Upper lobe of left lung (tissue), 6 donors: ENCODE data around the gene CEP128. TPM values are rescaled to one million over a fixed set of nuclear protein-coding genes. Genes with fewer than 3 reads are reported as not detected.

ENCODE experiments used
- ATAC-seq, 2 donors: fragments of 200-7000 bp; cut with Tn5 transposase; one replicate each; pipeline ENCODE4 v1.9.1; 2022; ENCODE audit warnings: mild to moderate bottlenecking in 2 of 2, moderate library complexity in 2 of 2; ENCODE audit not compliant: low FRiP score in 2 of 2
- DNase-seq, 2 donors: peaks; one replicate each; pipeline ENCODE4 v3.0.0-alpha.2; 2019 to 2020
- H3K27ac ChIP-seq, 4 donors: fragments of 200-600 bp; sonication (generic); one replicate each; pipeline ENCODE4 v1.5.1; 2016 to 2019
- H3K27me3 ChIP-seq, 4 donors: fragments of 200-600 bp; sonication (generic); one replicate each; pipeline ENCODE4 v1.5.1; 2017 to 2019
- H3K36me3 ChIP-seq, 4 donors: fragments of 200-600 bp; sonication (generic); one replicate each; pipeline ENCODE4 v1.5.1; 2016 to 2019
- H3K4me1 ChIP-seq, 4 donors: fragments of 200-600 bp; sonication (generic); one replicate each; pipeline ENCODE4 v1.5.1; 2018 to 2019
- H3K4me3 ChIP-seq, 4 donors: fragments of 200-600 bp; sonication (generic); one replicate each; pipeline ENCODE4 v1.5.1; 2017 to 2019; ENCODE audit warnings: mild to moderate bottlenecking in 2 of 4, moderate library complexity in 1 of 4
- H3K9me3 ChIP-seq, 4 donors: fragments of 200-600 bp; sonication (generic); one replicate each; pipeline ENCODE4 v1.5.1; 2018 to 2019
- CTCF ChIP-seq, 6 experiments: fragments of 450-650 bp in 4 of 6; fragments of 200-600 bp in 2 of 6; sonication (generic) in 2 of 6; IDR thresholded peaks; one replicate each; pipeline ENCODE4 v1.5.1; 2016 to 2019; ENCODE audit warnings: antibody characterized with exemption in 6 of 6
- EP300 ChIP-seq, 4 donors: sonication (generic); formaldehyde crosslinking; IDR thresholded peaks; one replicate each; pipeline ENCODE4 v1.5.1; 2017; ENCODE audit warnings: antibody characterized with exemption in 4 of 4, control low read depth in 2 of 4
- POLR2A ChIP-seq, 4 donors: fragments of 450-650 bp; IDR thresholded peaks; one replicate each; pipeline ENCODE4 v1.5.1; 2016 to 2017; ENCODE audit warnings: antibody characterized with exemption in 4 of 4, mild to moderate bottlenecking in 2 of 4
- POLR2AphosphoS5 ChIP-seq, 2 donors: sonication (generic); formaldehyde crosslinking; IDR thresholded peaks; one replicate each; pipeline ENCODE4 v1.5.1; 2017; ENCODE audit warnings: antibody characterized with exemption in 2 of 2
- WGBS, 2 donors: methylation state at CpG; one replicate each; pipeline ENCODE4 v1.1.5; 2017 to 2018; 5-methylcytosine and 5-hydroxymethylcytosine counted together
- total RNA-seq, 6 donors: library from RNA; depleted of rRNA in 4 of 6; stranded (reverse); fragments of >200 nt in 4 of 6; gene quantifications; one replicate each; pipeline versions ENCODE4 v1.1.0 to v1.2.1, GENCODE V29; 2016 to 2021
- donor health status: DM: no; HTN: no; CAD: no; lungs with moderate emphysema.
- donor health status: DM: no; HTN: yes; CAD: no; lungs with severe emphysema.

Gene CEP128
- total RNA-seq, 6 donors from 2014 or later: 5.7 to 31.7 (median 7.5) TPM

GRCh38 chr14:80587096-80587724, 354.3 kb downstream of the CEP128 start:
- DNase-seq: no peak
- H3K27ac ChIP-seq: no peak overlapping the region
- H3K4me1 ChIP-seq: no peaks in the 10 kb centered on the region
- H3K36me3 ChIP-seq: no peaks in the 10 kb centered on the region
- no peak overlapping the region for H3K4me3 ChIP-seq
- 65 to 78% methylated on average over 3 of the region's 3 CpGs for WGBS, 2 donors
- TF ChIP-seq POLR2A (IDR thresholded peaks at IDR 0.05): no peak
- peak in 1 of 6 experiments; percentile 21 for TF ChIP-seq CTCF (IDR thresholded peaks at IDR 0.05)
- H3K9me3 ChIP-seq: no peaks in the 10 kb centered on the region
- H3K27me3 ChIP-seq: no peaks in the 10 kb centered on the region
- peak in 1 of 2 donors; percentile 43 for ATAC-seq

DNA sequence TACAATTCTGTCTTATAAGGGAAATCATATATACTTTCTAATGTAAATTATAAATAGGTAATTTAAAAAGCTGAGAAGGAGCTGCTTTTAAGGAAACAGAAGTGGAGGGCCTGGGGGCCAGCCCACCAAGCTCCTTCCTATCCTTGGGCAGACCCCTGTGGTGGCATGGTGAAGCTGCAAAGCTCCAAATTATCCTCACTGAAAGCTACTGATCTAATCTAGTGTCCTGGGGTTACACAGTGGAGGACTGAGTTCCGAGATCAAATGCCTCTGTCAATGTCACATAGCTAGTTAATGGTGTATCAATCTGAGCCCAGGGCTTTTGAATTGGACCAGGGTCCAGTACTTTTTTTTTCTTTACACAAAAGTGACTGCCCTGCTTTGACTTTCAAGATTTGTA, 355.4 kb downstream of the CEP128 start:
- TF ChIP-seq CTCF (IDR thresholded peaks at IDR 0.05) (no peak), POLR2AphosphoS5 (IDR thresholded peaks at IDR 0.05) (no peak), POLR2A (IDR thresholded peaks at IDR 0.05) (no peak)
- 94 to 100% methylated on average over 1 of the region's 1 CpG for WGBS, 2 donors
- Histone ChIP-seq H3K4me3 (no peak overlapping the region), H3K4me1 (no peaks in the 10 kb centered on the region), H3K27me3 (no peaks in the 10 kb centered on the region), H3K36me3 (no peaks in the 10 kb centered on the region), H3K27ac (no peak overlapping the region), H3K9me3 (no peaks in the 10 kb centered on the region)
- DNase-seq (no peak), ATAC-seq (no peak)

GRCh38 chr14:80585506-80585835, 356.1 kb downstream of the CEP128 start:
- Histone ChIP-seq H3K27ac (no peak overlapping the region), H3K4me1 (no peaks in the 10 kb centered on the region), H3K9me3 (no peaks in the 10 kb centered on the region), H3K36me3 (no peaks in the 10 kb centered on the region), H3K27me3 (no peaks in the 10 kb centered on the region), H3K4me3 (no peak overlapping the region)
- TF ChIP-seq POLR2A (IDR thresholded peaks at IDR 0.05) (no peak), CTCF (IDR thresholded peaks at IDR 0.05) (no peak), POLR2AphosphoS5 (IDR thresholded peaks at IDR 0.05) (no peak), EP300 (IDR thresholded peaks at IDR 0.05) (no peak)
- DNase-seq: no peak
- ATAC-seq: no peak
- 95 to 98% methylated on average over 1 of the region's 1 CpG for WGBS, 2 donors

DNA sequence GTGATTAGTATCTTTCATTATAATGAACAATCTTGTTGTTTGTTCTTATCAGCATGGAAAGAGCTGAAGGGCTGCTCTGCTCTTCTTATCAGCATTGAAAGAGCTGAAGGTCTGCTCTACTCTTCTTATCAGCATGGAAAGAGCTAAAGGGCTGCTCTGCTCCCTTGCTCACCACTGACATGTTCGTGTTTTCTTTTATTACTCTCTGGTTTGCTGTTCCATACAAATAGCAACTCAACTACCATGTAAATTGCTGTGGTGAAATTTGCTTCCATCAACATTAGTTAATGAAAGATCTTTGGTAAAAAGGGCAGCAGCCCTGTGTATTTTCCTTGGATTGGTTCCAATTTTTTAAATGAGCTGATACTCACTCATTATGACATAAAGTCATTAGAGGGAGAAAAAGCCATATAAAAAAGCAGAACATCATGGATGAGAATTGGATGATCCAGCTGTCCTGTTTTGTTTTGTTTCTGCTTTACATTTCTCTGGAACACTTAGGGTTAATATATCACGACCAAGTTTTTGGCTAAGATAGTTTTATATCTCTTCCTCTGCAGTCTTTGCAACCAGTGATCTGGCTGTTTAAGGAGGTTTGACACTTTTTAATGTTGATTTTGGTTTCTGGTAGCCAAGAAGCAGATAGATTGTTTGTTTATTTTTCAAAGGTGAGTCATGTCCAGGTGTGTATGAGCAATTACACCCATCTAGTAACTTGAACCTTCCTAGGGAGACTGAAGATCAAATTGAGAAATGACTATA, 356.6 kb downstream of the CEP128 start:
- Histone ChIP-seq H3K9me3 (no peaks in the 10 kb centered on the region), H3K27me3 (no peaks in the 10 kb centered on the region), H3K36me3 (no peaks in the 10 kb centered on the region), H3K4me1 (no peaks in the 10 kb centered on the region), H3K4me3 (no peak overlapping the region), H3K27ac (no peak overlapping the region)
- no peak for DNase-seq
- 64 to 66% methylated on average over 2 of the region's 2 CpGs for WGBS, 2 donors
- ATAC-seq: no peak
- TF ChIP-seq EP300 (IDR thresholded peaks at IDR 0.05) (no peak), POLR2AphosphoS5 (IDR thresholded peaks at IDR 0.05) (no peak), CTCF (IDR thresholded peaks at IDR 0.05) (no peak), POLR2A (IDR thresholded peaks at IDR 0.05) (no peak)

DNA sequence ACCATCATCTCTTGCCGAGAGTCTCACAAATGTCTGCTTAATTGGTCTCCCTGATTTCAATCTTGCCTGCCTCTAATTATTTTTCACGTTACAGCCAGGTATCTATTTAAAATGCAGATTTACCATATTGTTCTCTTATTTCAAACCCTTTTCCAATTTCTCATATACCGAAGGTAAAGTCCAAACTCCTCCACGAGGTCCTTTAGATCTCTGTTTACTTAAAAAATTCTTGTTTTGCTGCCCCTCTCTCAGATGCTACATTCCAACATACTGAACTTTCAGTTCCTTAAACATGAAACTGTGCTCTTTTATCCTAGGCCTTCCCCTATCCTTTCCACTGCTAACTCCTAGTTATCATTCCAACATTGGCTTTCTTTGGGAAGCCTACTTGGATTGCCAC, 363.9 kb downstream of the CEP128 start:
- Histone ChIP-seq H3K36me3 (no peaks in the 10 kb centered on the region), H3K4me3 (no peak overlapping the region), H3K27me3 (no peaks in the 10 kb centered on the region), H3K27ac (no peak overlapping the region), H3K4me1 (no peaks in the 10 kb centered on the region), H3K9me3 (no peaks in the 10 kb centered on the region)
- TF ChIP-seq EP300 (IDR thresholded peaks at IDR 0.05) (no peak), POLR2AphosphoS5 (IDR thresholded peaks at IDR 0.05) (no peak), CTCF (IDR thresholded peaks at IDR 0.05) (no peak), POLR2A (IDR thresholded peaks at IDR 0.05) (no peak)
- 79 to 85% methylated on average over 4 of the region's 4 CpGs for WGBS, 2 donors
- DNase-seq (no peak), ATAC-seq (no peak)
